SKM-1 (cell line): ENCODE data around the gene EPHA6.
A peak's percentile ranks its signal among the peaks of the same experiment; 100 is the strongest.

Experiments used
- DNase-seq: peaks from one replicate; lab custom pipeline; 2025; ENCODE audit not compliant: unreplicated experiment; lab: John Stamatoyannopoulos, UW

The EPHA6 gene

GRCh38 chr3:97772926-97773325 lies 958.5 kb downstream of the EPHA6 start:
- no peak for DNase-seq

- no peak for DNase-seq
These were observed 963.8 kb downstream of the EPHA6 start for GRCh38 chr3:97778152-97778551.

GRCh38 chr3:97793420-97794019 lies 979.1 kb downstream of the EPHA6 start:
- DNase-seq, result peak; percentile 47

- DNase-seq, result no peak
These were observed 981.6 kb downstream of the EPHA6 start for GRCh38 chr3:97795951-97796350.
